IMR-90 (cell line): Measurements from ENCODE around the gene CEP128.

Source experiments
- BHLHE40 ChIP-seq: fragments of 150-350 bp; IDR thresholded peaks from 2 replicates; pipeline ENCODE4 v1.6.1; 2016; ENCODE audit warnings: mild to moderate bottlenecking, low read depth, low read length
- CHD1 ChIP-seq: IDR thresholded peaks from 2 replicates; pipeline ENCODE4 v1.6.1; 2012; ENCODE audit warnings: low read depth, low read length, improper control_type of control experiment
- MAZ ChIP-seq: IDR thresholded peaks from 2 replicates; pipeline ENCODE4 v1.6.1; 2012; ENCODE audit warnings: low read depth, mild to moderate bottlenecking, low read length, improper control_type of control experiment, moderate library complexity, borderline replicate concordance
- MXI1 ChIP-seq: IDR thresholded peaks from 2 replicates; pipeline ENCODE4 v1.6.1; 2012; ENCODE audit warnings: low read depth, mild to moderate bottlenecking, low read length, moderate library complexity, borderline replicate concordance
- POLR2A ChIP-seq: IDR thresholded peaks from 2 replicates; pipeline ENCODE4 v1.6.1; 2012; ENCODE audit warnings: mild to moderate bottlenecking, low read depth, low read length
- RCOR1 ChIP-seq: IDR thresholded peaks from 2 replicates; pipeline ENCODE4 v1.6.1; 2012; ENCODE audit warnings: mild to moderate bottlenecking, low read length, improper control_type of control experiment; ENCODE audit not compliant: insufficient replicate concordance
- RFX5 ChIP-seq: IDR thresholded peaks from 2 replicates; pipeline ENCODE4 v1.8.0; 2012; ENCODE audit warnings: low read depth, mild to moderate bottlenecking, low read length, moderate library complexity
- TF ChIP-seq, protein P1 (sequence below): conservative IDR thresholded peaks from 2 replicates; pipeline ENCODE4 v1.5.1; 2012; ENCODE audit warnings: mild to moderate bottlenecking, low read depth, low read length, improper control_type of control experiment

DNA sequence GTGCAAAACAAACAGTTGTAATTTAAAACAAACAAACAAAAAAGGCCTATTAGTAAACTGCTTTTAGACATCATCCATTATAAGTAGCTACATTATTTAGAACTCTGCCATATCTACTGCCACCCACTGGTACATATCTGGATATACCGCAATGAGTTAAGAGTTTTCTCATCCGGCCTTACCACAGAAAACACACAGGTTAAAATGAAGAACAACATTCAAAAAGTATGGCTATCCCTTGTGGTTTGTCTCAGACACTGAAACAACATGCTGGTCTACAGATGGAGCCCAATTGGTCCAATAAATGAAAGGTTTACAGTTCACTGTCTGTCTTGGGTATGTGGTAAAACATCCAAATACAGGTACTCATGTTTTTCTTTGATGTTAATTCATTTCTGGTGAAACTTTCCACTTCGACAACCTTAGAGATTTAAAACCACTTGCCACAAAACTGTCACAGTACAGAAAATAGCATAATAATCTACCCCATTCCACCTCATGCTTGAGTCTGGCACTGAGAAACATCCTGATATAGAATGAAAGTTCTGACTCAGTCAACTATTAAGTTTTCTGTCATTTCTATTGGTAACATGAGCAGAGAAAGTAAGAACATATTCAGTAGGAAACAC, 354.3 kb downstream of the CEP128 start:
- TF ChIP-seq POLR2A, result no peak
- TF ChIP-seq MXI1, result no peak
- TF ChIP-seq, protein P1, sequence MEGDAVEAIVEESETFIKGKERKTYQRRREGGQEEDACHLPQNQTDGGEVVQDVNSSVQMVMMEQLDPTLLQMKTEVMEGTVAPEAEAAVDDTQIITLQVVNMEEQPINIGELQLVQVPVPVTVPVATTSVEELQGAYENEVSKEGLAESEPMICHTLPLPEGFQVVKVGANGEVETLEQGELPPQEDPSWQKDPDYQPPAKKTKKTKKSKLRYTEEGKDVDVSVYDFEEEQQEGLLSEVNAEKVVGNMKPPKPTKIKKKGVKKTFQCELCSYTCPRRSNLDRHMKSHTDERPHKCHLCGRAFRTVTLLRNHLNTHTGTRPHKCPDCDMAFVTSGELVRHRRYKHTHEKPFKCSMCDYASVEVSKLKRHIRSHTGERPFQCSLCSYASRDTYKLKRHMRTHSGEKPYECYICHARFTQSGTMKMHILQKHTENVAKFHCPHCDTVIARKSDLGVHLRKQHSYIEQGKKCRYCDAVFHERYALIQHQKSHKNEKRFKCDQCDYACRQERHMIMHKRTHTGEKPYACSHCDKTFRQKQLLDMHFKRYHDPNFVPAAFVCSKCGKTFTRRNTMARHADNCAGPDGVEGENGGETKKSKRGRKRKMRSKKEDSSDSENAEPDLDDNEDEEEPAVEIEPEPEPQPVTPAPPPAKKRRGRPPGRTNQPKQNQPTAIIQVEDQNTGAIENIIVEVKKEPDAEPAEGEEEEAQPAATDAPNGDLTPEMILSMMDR, result peak; percentile 54
- no peak for TF ChIP-seq RFX5
- no peak for TF ChIP-seq MAZ
- no peak for TF ChIP-seq BHLHE40
- TF ChIP-seq CHD1, result no peak
- no peak for TF ChIP-seq RCOR1
